A549 (cell line): ENCODE measurements around the gene LRRC9. TPM values are rescaled to one million over a fixed set of nuclear protein-coding genes. Genes with fewer than 3 reads are reported as not detected.
A peak's percentile ranks its signal among the peaks of the same experiment; 100 is the strongest.
"Not testable (repeated sequence)": the region's sequence is repeated elsewhere in the genome, so short reads cannot be mapped to it uniquely, and the experiment has no call there.

Source experiments
- ATAC-seq, 2 experiments: fragments of 200-7000 bp in 1 of 2; fragments of >200 bp in 1 of 2; cut with Nextera tagmentation in 1 of 2; cut with Tn5 transposase in 1 of 2; 3 replicates each; pipeline versions ENCODE4 v1.8.0 to v1.9.1; 2018 to 2020; ENCODE audit warnings: mild to moderate bottlenecking in 1 of 2, moderate library complexity in 1 of 2
- CTCF ChIA-PET: fragments of 300-600 bp; sonication (Branson Sonifier 250); formaldehyde crosslinking; extraction: SDS; loops from one replicate; lab custom pipeline; 2021; ENCODE audit warnings: antibody characterized with exemption, inconsistent platforms; lab: Yijun Ruan, JAX
- POLR2A ChIA-PET: fragments of 350-600 bp; formaldehyde crosslinking; extraction: SDS; loops from one replicate; lab custom pipeline; 2021; ENCODE audit warnings: antibody characterized with exemption, inconsistent platforms; lab: Yijun Ruan, JAX
- DNase-seq, 2 experiments: peaks; one replicate each; pipeline versions ENCODE4 v3.0.0 to v3.0.0-alpha.2; 2011 to 2016; ENCODE audit warnings: low read depth in 1 of 2, low spot score in 1 of 2
- FAIRE-seq: peaks from 2 replicates; lab custom pipeline; 2011; peaks lifted over from hg19 to GRCh38; lab: Jason Lieb, UNC
- H3K27ac ChIP-seq, 2 experiments: fragments of >200 bp; sonication (Bioruptor Twin); formaldehyde crosslinking; 3 replicates each; pipeline ENCODE4 v1.5.1; 2016 to 2017
- H3K4me1 ChIP-seq: fragments of >200 bp; sonication (Bioruptor Twin); formaldehyde crosslinking; 3 replicates; pipeline ENCODE4 v1.6.1; 2016
- H3K4me2 ChIP-seq: fragments of >200 bp; sonication (Bioruptor Twin); formaldehyde crosslinking; 3 replicates; pipeline ENCODE4 v1.6.1; 2016
- H3K4me3 ChIP-seq: fragments of >200 bp; sonication (Bioruptor Twin); formaldehyde crosslinking; 3 replicates; pipeline ENCODE4 v1.5.1; 2016
- H3K9me3 ChIP-seq: fragments of >200 bp; sonication (Bioruptor Twin); formaldehyde crosslinking; 3 replicates; pipeline ENCODE4 v1.6.1; 2016
- CHD4 ChIP-seq: fragments of 200-600 bp; sonication (generic); IDR thresholded peaks from 2 replicates; pipeline ENCODE4 v1.6.1; 2016; ENCODE audit warnings: antibody characterized with exemption, mild to moderate bottlenecking, borderline replicate concordance
- CTCF ChIP-seq: fragments of >200 bp; sonication (Bioruptor Twin); formaldehyde crosslinking; IDR thresholded peaks from 3 replicates; pipeline ENCODE4 v1.5.1; 2016
- EP300 ChIP-seq, 2 experiments: fragments of >200 bp; sonication (Bioruptor Twin); formaldehyde crosslinking; IDR thresholded peaks; 2 replicates in 1 of 2; 3 replicates in 1 of 2; pipeline ENCODE4 v1.6.1; 2016 to 2017
- ESRRA ChIP-seq: fragments of 150-350 bp; IDR thresholded peaks from 2 replicates; pipeline ENCODE4 v1.6.1; 2014; ENCODE audit warnings: mild to moderate bottlenecking, low read length, borderline replicate concordance
- HEYL ChIP-seq: fragments of 250-450 bp; sonication (Bioruptor Pico); IDR thresholded peaks from 2 replicates; pipeline ENCODE4 v1.8.0; 2021; ENCODE audit warnings: mild to moderate bottlenecking, moderate library complexity
- KDM1A ChIP-seq: fragments of 200-600 bp; sonication (generic); IDR thresholded peaks from 2 replicates; pipeline ENCODE4 v1.6.1; 2016; ENCODE audit warnings: low read depth, mild to moderate bottlenecking
- MAFK ChIP-seq: fragments of 450-650 bp; IDR thresholded peaks from 2 replicates; pipeline ENCODE4 v1.6.1; 2014; ENCODE audit not compliant: partially characterized antibody
- MYC ChIP-seq: IDR thresholded peaks from 2 replicates; pipeline ENCODE4 v1.6.1; 2012; ENCODE audit warnings: mild to moderate bottlenecking, inconsistent platforms, low read length, improper control_type of control experiment, borderline replicate concordance
- PBX3 ChIP-seq: IDR thresholded peaks from 2 replicates; pipeline ENCODE4 v1.6.1; 2012
- POLR2AphosphoS2 ChIP-seq: conservative IDR thresholded peaks from 2 replicates; pipeline ENCODE4 v1.6.1; 2012; ENCODE audit warnings: low read length, improper control_type of control experiment, inconsistent platforms
- RCOR1 ChIP-seq: fragments of 150-350 bp; IDR thresholded peaks from 2 replicates; pipeline ENCODE4 v1.6.1; 2014; ENCODE audit warnings: antibody characterized with exemption, low read length, low read depth
- TFCP2L1 ChIP-seq: fragments of 250-450 bp; sonication (Bioruptor Pico); IDR thresholded peaks from 2 replicates; pipeline ENCODE4 v1.5.0; 2021; ENCODE audit warnings: mild to moderate bottlenecking
- USF2 ChIP-seq: fragments of 450-650 bp; IDR thresholded peaks from 2 replicates; pipeline ENCODE4 v1.6.1; 2014; ENCODE audit warnings: antibody characterized with exemption
- ZNF302 ChIP-seq: fragments of 250-450 bp; sonication (Bioruptor Pico); IDR thresholded peaks from 2 replicates; pipeline ENCODE4 v1.9.0; 2021; ENCODE audit warnings: inconsistent platforms, mild to moderate bottlenecking, moderate library complexity
- ZSCAN20 ChIP-seq: fragments of 250-450 bp; sonication (Bioruptor Pico); IDR thresholded peaks from 2 replicates; pipeline ENCODE4 v1.8.0; 2022; ENCODE audit warnings: mild to moderate bottlenecking, moderate library complexity
- WGBS: methylation state at CpG from one replicate; pipeline ENCODE4 v1.1.6; 2017; ENCODE audit errors: missing lambda C conversion rate; 5-methylcytosine and 5-hydroxymethylcytosine counted together
- polyA plus RNA-seq, 4 experiments: library from polyadenylated mRNA; depleted of rRNA in 3 of 4; stranded (reverse); fragments of >200 nt; fragmentation: RNase III in 1 of 4; extraction: RNeasy Plus Mini Kit Qiagen cat#74134 plus additional on column Dnase treatment in 1 of 4; gene quantifications; 2 replicates in 3 of 4; 3 replicates in 1 of 4; pipeline ENCODE4 v1.2.3, GENCODE V29; 2011 to 2017

LRRC9 gene
- polyA plus RNA-seq, 2 of the 4 experiments (the other 2 are of a cell fraction) = not detected

- POLR2A ChIA-PET = not testable (repeated sequence)
- CTCF ChIA-PET = interaction anchor here (2.2 kb wide), 1 partner anchor 226 kb away, joined by 12 read pairs; no protein-coding TSS in a partner anchor
Observed at GRCh38 chr14:59957890-59958289, 37.9 kb downstream of the LRRC9 start.

GRCh38 chr14:59959668-59960067 is 39.7 kb downstream of the LRRC9 start:
- WGBS = 24% methylated on average over 3 of the region's 3 CpGs
- Histone ChIP-seq H3K4me3 (no peak overlapping the region), H3K9me3 (no peaks in the 10 kb centered on the region), H3K4me1 (no peaks in the 10 kb centered on the region), H3K4me2 (no peak overlapping the region), H3K27ac (no peak overlapping the region)
- no peak for TF ChIP-seq ESRRA
- TF ChIP-seq CHD4 = no peak
- ATAC-seq (no peak), DNase-seq (no peak), FAIRE-seq (no peak)
- CTCF ChIA-PET = no interaction called here
- POLR2A ChIA-PET = no interaction called here

More at GRCh38 chr14:59957890-59958289, 37.9 kb downstream of the LRRC9 start:
- not testable (repeated sequence) for FAIRE-seq, DNase-seq, H3K4me3 ChIP-seq, H3K27ac ChIP-seq, H3K4me1 ChIP-seq, H3K9me3 ChIP-seq, ATAC-seq, H3K4me2 ChIP-seq
- WGBS = no CpG with 5 or more reads among the region's 4 CpGs

GRCh38 chr14:59961518-59962062 is 41.6 kb downstream of the LRRC9 start:
- no peak for DNase-seq
- no peak overlapping the region for H3K4me2 ChIP-seq
- CTCF ChIA-PET = interaction anchor here (1.1 to 1.3 kb wide), 3 partner anchors 222 to 370 kb away, joined by 3 to 4 read pairs (median 3); no protein-coding TSS in a partner anchor
- WGBS = 31% methylated on average over 1 of the region's 1 CpG
- no peaks in the 10 kb centered on the region for H3K9me3 ChIP-seq
- POLR2A ChIA-PET = interaction anchor here (0.6 kb wide), 1 partner anchor 603 kb away, joined by 3 read pairs; no protein-coding TSS in a partner anchor
- no peak overlapping the region for H3K4me3 ChIP-seq
- no peaks in the 10 kb centered on the region for H3K4me1 ChIP-seq
- no peak for FAIRE-seq
- ATAC-seq = no peak
- TF ChIP-seq MYC (no peak), RCOR1 (no peak), ZSCAN20 (CRISPR knock-in tag) (no peak), CTCF (no peak), KDM1A (no peak), HEYL (CRISPR knock-in tag) (no peak), USF2 (no peak), EP300 (IDR thresholded peaks at IDR 0.05) (no peak), POLR2AphosphoS2 (no peak), TFCP2L1 (CRISPR knock-in tag) (no peak)
- no peak overlapping the region for H3K27ac ChIP-seq

GRCh38 chr14:59964251-59965007 is 44.5 kb downstream of the LRRC9 start:
- FAIRE-seq = no peak
- ChIA-PET CTCF (interaction anchor here (0.6 to 4.8 kb wide), 35 partner anchors 8 to 519 kb away, joined by 3 to 106 read pairs (median 4); partner anchors contain the start of gene DHRS7), POLR2A (interaction anchor here (1.1 to 2.3 kb wide), 2 partner anchors 200 to 285 kb away, joined by 3 to 13 read pairs; partner anchors contain the start of genes DHRS7 and PPM1A)

More at GRCh38 chr14:59964251-59965007, 44.5 kb downstream of the LRRC9 start:
- H3K27ac ChIP-seq = no peak overlapping the region
- WGBS = 13% methylated on average over 5 of the region's 5 CpGs
- H3K4me1 ChIP-seq = peaks cover 5% of the 10 kb centered on the region; the same call in 1 of the 3 replicates
- no peak overlapping the region for H3K4me3 ChIP-seq
- ATAC-seq = peak; percentile 17 to 40; a peak in 3 of 6 replicates
- no peak for DNase-seq
- TF ChIP-seq RCOR1 (no peak), PBX3 (no peak), ZNF302 (CRISPR knock-in tag) (no peak), MAFK (no peak)
- peak overlapping the region; percentile 84; the same call in 2 of the 3 replicates for H3K4me2 ChIP-seq
- H3K9me3 ChIP-seq = no peaks in the 10 kb centered on the region
